Rectal smooth muscle tissue (tissue), 1 donor: Measurements from ENCODE around the gene KIR3DL1.
"Not testable (repeated sequence)": the region's sequence is repeated elsewhere in the genome, so short reads cannot be mapped to it uniquely, and the experiment has no call there.

Experiments used
- H3K27ac ChIP-seq: one replicate; pipeline ENCODE4 v1.7.0; 2013; ENCODE audit warnings: low read depth, low read length, inconsistent platforms
- H3K27me3 ChIP-seq: one replicate; pipeline ENCODE4 v1.7.0; 2013; ENCODE audit warnings: low read length; ENCODE audit not compliant: control insufficient read depth, insufficient read depth
- H3K36me3 ChIP-seq: one replicate; pipeline ENCODE4 v1.7.0; 2013; ENCODE audit warnings: low read length; ENCODE audit not compliant: control insufficient read depth, insufficient read depth
- H3K4me1 ChIP-seq: one replicate; pipeline ENCODE4 v1.7.0; 2013; ENCODE audit warnings: low read length; ENCODE audit not compliant: control insufficient read depth, insufficient read depth
- H3K4me3 ChIP-seq: one replicate; pipeline ENCODE4 v1.7.0; 2013; ENCODE audit warnings: low read length
- H3K9ac ChIP-seq: one replicate; pipeline ENCODE4 v1.7.0; 2013; ENCODE audit warnings: low read length

The KIR3DL1 gene

DNA sequence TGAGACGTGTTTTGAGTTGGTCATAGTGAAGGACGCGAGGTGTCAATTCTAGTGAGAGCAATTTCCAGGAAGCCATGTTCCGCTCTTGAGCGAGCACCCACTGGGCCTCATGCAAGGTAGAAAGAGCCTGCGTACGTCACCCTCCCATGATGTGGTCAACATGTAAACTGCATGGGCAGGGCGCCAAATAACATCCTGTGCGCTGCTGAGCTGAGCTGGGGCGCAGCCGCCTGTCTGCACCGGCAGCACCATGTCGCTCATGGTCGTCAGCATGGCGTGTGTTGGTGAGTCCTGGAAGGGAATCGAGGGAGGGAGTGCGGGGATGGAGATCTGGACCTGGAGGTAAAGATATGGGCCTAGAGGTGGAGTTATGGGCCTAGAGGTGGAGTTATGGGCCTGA, at the start of gene KIR3DL1:
KIR3DL1 (plus strand) TSS at position 218 of the 400 bp plus-strand sequence.
- H3K27ac ChIP-seq, H3K36me3 ChIP-seq, H3K27me3 ChIP-seq, H3K4me1 ChIP-seq, H3K9ac ChIP-seq, H3K4me3 ChIP-seq: not testable (repeated sequence)

DNA sequence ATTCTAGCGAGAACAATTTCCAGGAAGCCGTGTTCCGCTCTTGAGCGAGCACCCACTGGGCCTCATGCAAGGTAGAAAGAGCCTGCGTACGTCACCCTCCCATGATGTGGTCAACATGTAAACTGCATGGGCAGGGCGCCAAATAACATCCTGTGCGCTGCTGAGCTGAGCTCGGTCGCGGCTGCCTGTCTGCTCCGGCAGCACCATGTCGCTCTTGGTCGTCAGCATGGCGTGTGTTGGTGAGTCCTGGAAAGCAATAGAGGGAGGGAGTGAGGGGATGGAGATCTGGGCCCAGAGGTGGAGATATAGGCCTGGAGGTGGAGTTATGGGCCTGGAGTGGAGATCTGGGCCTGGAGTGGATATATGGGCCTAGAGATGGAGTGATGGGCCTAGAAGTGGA, 46.6 kb upstream of the KIR3DL1 start, which contains the start of gene KIR2DL1:
KIR2DL1 (plus strand) TSS at position 148 of the 400 bp plus-strand sequence; CDS start at position 206, 58 bp downstream.
- not testable (repeated sequence) for H3K9ac ChIP-seq, H3K4me3 ChIP-seq, H3K27me3 ChIP-seq, H3K36me3 ChIP-seq, H3K4me1 ChIP-seq, H3K27ac ChIP-seq

DNA sequence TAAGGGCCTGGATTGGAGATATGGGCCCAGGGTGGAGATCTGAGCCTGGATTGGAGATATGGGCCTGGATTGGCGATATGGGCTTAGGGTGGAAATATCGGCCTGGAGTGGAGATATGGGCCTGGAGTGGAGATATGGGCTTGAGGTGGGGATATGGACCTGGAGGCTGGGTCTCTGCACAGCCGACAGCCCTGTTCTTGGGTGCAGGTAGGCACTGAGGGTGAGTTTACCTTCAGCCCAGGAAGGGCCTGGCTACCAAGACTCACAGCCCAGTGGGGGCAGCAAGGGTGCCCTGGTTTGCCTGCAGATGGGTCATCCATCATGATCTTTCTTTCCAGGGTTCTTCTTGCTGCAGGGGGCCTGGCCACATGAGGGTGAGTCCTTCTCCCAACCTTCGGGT, 45.8 kb upstream of the KIR3DL1 start:
- not testable (repeated sequence) for H3K27ac ChIP-seq, H3K9ac ChIP-seq, H3K27me3 ChIP-seq, H3K36me3 ChIP-seq, H3K4me3 ChIP-seq, H3K4me1 ChIP-seq

DNA sequence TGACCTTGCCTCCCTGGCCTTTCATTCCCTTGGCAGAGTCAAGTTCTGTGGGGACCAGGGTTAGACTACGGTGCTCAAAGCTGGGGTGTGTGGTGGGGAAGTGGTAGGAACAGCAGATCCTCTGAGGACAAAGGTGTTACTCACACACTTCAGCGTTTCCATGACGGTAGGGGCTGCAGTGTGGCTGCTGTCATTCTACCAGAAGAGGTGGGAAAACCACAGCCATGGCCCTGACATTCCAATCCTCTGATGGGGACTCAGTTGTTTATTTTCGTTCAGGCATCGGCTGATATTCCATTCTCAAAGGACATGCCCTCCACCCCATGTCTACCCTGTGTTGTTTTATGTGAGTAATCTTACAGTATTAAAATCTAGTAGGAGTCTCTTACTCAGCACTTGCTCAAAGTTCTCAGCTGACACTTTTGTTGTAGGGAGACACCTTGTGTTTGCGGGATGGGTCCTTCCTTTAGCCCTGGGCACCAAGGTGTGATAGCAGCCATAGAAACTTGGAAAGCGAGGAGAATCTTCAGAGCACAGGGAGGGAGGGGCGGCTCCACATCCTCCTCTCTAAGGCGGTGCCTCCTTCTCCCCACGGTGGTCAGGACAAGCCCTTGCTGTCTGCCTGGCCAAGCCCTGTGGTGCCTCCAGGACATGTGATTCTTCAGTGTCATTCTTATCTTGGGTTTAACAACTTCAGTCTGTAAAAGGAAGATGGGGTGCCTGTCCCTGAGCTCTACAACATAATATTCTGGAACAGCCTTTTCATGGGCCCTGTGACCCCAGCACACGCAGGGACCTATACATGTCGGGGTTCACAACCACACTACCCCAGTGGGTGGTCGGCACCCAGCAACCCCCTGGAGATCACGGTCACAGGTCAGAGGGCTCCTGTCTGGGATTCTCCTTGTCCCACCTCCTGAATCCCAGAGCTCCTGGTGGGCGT, 45.0 kb upstream of the KIR3DL1 start:
- not testable (repeated sequence) for H3K4me3 ChIP-seq

DNA sequence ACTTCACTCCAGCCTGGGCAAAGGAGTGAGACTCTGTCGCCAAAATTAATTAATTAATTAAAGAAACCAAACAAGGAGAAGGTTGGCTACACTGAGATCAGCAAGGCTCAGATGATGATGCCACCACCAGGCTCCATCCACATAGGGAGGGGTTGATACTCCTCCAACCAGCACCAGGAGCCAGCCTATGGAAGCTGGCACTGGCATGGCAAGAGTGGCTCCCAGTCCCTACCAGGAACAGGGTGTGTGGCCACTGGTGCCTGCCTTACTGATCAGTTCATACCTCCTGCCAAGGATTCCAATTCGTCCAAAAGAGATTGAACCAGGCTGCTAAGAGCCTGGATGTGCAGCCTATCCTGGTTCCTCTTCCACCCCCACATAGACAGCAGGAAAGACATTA, 43.6 kb upstream of the KIR3DL1 start:
- not testable (repeated sequence) for H3K27me3 ChIP-seq, H3K4me1 ChIP-seq, H3K9ac ChIP-seq, H3K4me3 ChIP-seq, H3K36me3 ChIP-seq, H3K27ac ChIP-seq

More for the DNA sequence above, 45.0 kb upstream of the KIR3DL1 start:
- H3K27ac ChIP-seq, H3K9ac ChIP-seq, H3K27me3 ChIP-seq, H3K4me1 ChIP-seq, H3K36me3 ChIP-seq: not testable (repeated sequence)

DNA sequence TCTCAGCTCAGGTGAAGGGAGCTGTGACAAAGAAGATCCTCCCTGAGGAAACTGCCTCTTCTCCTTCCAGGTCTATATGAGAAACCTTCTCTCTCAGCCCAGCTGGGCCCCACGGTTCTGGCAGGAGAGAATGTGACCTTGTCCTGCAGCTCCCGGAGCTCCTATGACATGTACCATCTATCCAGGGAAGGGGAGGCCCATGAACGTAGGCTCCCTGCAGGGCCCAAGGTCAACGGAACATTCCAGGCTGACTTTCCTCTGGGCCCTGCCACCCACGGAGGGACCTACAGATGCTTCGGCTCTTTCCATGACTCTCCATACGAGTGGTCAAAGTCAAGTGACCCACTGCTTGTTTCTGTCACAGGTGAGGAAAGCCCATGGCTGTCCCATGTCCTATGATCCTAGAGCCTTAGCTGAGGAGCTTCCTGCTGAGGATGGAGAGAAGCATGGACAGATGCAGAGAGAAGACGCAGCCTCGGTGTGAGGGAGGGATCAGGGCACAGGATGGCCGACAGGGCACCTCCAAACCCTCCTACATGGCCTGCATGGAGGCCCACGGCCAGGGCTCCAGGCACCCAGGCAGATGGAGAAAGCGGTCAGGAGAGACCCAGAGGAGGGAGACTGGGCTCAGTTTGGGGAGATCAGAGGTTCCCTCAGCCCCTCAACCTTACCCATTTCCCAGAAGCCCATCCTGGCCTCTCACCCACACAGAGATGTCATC, 41.0 kb upstream of the KIR3DL1 start:
- not testable (repeated sequence) for H3K4me3 ChIP-seq, H3K4me1 ChIP-seq, H3K27ac ChIP-seq, H3K27me3 ChIP-seq, H3K36me3 ChIP-seq, H3K9ac ChIP-seq

DNA sequence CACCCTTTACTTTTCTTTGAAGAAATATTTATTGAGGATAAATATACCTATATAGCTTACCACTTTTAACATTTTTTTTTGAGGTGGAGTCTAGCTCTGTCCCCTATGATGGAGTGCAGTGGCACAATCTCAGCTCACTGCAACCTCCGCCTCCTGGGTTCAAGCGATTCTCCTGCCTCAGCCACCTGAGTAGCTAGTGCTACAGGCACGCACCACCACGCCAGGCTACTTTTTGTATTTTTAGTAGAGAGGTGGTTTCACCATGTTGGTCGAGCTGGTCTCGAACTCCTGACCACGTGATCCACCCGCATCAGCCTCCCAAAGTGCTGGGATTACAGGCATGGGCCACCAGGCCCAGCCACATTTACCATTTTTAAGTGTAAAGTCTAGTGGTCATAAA, 40.4 kb upstream of the KIR3DL1 start:
- H3K27ac ChIP-seq, H3K4me3 ChIP-seq, H3K27me3 ChIP-seq, H3K36me3 ChIP-seq, H3K4me1 ChIP-seq, H3K9ac ChIP-seq: not testable (repeated sequence)

DNA sequence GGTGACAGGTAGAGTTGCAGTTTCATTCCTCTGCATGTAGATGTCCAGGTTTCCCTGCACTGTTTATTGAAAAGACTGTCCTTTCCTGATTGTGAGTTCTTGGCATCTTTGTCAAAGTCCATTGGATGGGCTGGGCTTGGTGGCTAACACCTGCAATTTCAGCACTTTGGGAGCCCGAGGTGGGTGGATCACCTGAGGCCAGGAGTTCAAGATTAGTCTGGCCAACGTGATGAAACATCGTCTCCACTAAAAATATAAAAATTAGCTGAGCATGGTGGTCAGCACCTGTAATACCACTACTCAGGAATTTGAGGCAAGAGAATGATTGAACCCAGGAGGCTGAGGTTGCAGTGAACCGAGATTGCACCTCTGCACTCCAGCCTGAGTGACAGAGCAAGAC, 38.4 kb upstream of the KIR3DL1 start:
- H3K9ac ChIP-seq, H3K4me1 ChIP-seq, H3K4me3 ChIP-seq, H3K36me3 ChIP-seq, H3K27ac ChIP-seq, H3K27me3 ChIP-seq: not testable (repeated sequence)

DNA sequence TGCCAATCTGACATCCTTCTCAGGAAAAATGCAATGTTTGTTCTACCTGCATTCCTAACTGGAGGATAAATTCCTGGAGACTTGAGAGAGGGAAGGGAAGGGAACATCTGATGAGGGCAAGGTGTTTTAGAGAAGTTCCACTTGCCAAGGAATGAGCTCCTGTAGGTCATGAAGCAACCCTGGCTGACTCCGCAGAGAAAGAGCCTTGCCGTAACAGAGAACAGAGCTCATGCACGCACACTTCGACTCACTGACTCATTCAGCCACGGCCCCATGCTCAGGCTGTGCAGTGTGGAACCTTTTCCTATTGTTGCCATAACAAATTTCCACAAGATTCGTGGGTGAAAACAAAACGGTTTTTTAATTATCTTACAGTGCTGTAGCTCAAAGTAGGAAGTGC, 37.4 kb upstream of the KIR3DL1 start:
- not testable (repeated sequence) for H3K4me3 ChIP-seq, H3K9ac ChIP-seq, H3K27ac ChIP-seq, H3K36me3 ChIP-seq, H3K4me1 ChIP-seq, H3K27me3 ChIP-seq

DNA sequence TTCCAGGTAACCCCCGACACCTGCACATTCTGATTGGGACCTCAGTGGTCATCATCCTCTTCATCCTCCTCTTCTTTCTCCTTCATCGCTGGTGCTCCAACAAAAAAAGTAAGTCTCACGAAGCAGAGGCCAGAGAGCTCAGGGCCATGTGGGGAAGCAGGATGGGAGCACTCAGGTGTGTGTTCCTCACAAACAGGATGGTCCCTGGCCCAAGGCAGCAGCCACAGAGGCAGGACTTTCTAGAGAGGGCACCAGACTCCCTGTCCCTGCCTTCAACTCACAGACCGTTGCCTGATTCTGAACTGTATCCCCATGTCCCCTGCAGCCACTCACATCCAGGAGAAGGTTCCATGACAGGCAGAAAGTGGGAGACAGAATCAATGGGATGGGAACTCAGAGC, 33.4 kb upstream of the KIR3DL1 start:
- H3K4me3 ChIP-seq, H3K4me1 ChIP-seq, H3K27ac ChIP-seq, H3K9ac ChIP-seq, H3K27me3 ChIP-seq, H3K36me3 ChIP-seq: not testable (repeated sequence)

DNA sequence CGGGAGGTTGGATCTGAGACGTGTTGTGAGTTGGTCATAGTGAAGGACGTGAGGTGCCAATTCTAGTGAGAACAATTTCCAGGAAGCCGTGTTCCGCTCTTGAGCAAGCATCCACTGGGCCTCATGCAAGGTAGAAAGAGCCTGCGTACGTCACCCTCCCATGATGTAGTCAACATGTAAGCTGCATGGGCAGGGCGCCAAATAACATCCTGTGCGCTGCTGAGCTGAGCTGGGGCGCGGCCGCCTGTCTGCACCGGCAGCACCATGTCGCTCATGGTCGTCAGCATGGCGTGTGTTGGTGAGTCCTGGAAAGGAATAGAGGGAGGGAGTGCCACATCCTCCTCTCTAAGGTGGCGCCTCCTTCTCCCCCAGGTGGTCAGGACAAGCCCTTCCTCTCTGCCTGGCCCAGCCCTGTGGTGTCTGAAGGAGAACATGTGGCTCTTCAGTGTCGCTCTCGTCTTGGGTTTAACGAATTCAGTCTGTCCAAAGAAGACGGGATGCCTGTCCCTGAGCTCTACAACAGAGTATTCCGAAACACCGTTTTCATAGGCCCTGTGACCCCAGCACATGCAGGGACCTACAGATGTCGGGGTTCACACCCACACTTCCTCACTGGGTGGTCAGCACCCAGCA, 30.1 kb upstream of the KIR3DL1 start:
- H3K4me3 ChIP-seq, H3K36me3 ChIP-seq, H3K9ac ChIP-seq, H3K27ac ChIP-seq, H3K4me1 ChIP-seq, H3K27me3 ChIP-seq: not testable (repeated sequence)

DNA sequence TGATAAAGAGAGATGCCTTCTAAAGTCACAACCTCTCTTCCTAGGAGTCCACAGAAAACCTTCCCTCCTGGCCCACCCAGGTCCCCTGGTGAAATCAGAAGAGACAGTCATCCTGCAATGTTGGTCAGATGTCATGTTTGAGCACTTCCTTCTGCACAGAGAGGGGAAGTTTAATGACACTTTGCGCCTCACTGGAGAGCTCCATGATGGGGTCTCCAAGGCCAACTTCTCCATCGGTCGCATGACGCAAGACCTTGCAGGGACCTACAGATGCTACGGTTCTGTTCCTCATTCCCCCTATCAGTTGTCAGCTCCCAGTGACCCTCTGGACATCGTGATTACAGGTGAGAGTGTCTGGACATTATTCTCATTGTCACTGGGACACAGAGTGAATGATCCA, 28.1 kb upstream of the KIR3DL1 start:
- H3K4me3 ChIP-seq, H3K27ac ChIP-seq, H3K9ac ChIP-seq, H3K36me3 ChIP-seq, H3K27me3 ChIP-seq, H3K4me1 ChIP-seq: not testable (repeated sequence)
